ENCODE data around the gene RASEF. TPM values are rescaled to one million over a fixed set of nuclear protein-coding genes. Genes with fewer than 3 reads are reported as not detected.

The RASEF gene
- total and polyA plus RNA-seq, 3 donors from 2014 or later, result 2.7 to 10.8 (median 9.1) TPM

GRCh38 chr9:83047839-83048775 is 14.8 kb downstream of the RASEF start:
- Histone ChIP-seq H3K27me3 (no peaks in the 10 kb centered on the region), H3K4me1 (no peaks in the 10 kb centered on the region), H3K36me3 (ENCODE audit: low read depth, missing control alignments) (no peaks in the 10 kb centered on the region), H3K9me3 (no peaks in the 10 kb centered on the region), H3K27ac (no peak overlapping the region), H3K4me3 (no peak overlapping the region)
- intact Hi-C loops (cut with DNase I; ENCODE audit: low total_unique reads), result no loop called here
- peak; percentile 20 for DNase-seq
- TF ChIP-seq POLR2A (IDR thresholded peaks at IDR 0.05) (no peak), CTCF (IDR thresholded peaks at IDR 0.05) (no peak)
- WGBS, 2 donors, result 64 to 69% methylated on average over 11 of the region's 11 CpGs

- no peak overlapping the region for H3K27ac ChIP-seq
- 48 to 54% methylated on average over 7 of the region's 7 CpGs for WGBS, 2 donors
- H3K4me3 ChIP-seq, result no peak overlapping the region
- no peaks in the 10 kb centered on the region for H3K36me3 ChIP-seq (ENCODE audit: low read depth, missing control alignments)
- TF ChIP-seq POLR2A (IDR thresholded peaks at IDR 0.05), result no peak
- TF ChIP-seq CTCF (IDR thresholded peaks at IDR 0.05), result no peak
- no peaks in the 10 kb centered on the region for H3K9me3 ChIP-seq
- DNase-seq, result no peak
- no peaks in the 10 kb centered on the region for H3K4me1 ChIP-seq
- intact Hi-C loops (cut with DNase I; ENCODE audit: low total_unique reads), result no loop called here
- no peaks in the 10 kb centered on the region for H3K27me3 ChIP-seq
Observed at GRCh38 chr9:83043597-83043996, 19.3 kb downstream of the RASEF start.

GRCh38 chr9:83041771-83042170 is 21.2 kb downstream of the RASEF start:
- DNase-seq, result no peak
- H3K36me3 ChIP-seq (ENCODE audit: low read depth, missing control alignments), result no peaks in the 10 kb centered on the region
- H3K9me3 ChIP-seq, result no peaks in the 10 kb centered on the region
- intact Hi-C loops (cut with DNase I; ENCODE audit: low total_unique reads), result no loop called here
- no peaks in the 10 kb centered on the region for H3K4me1 ChIP-seq
- WGBS, 2 donors, result 83 to 93% methylated on average over 1 of the region's 1 CpG
- TF ChIP-seq POLR2A (IDR thresholded peaks at IDR 0.05) (no peak), CTCF (IDR thresholded peaks at IDR 0.05) (no peak)
- no peaks in the 10 kb centered on the region for H3K27me3 ChIP-seq
- H3K4me3 ChIP-seq, result no peak overlapping the region
- no peak overlapping the region for H3K27ac ChIP-seq

GRCh38 chr9:83039303-83039702 is 23.6 kb downstream of the RASEF start:
- no peak for DNase-seq
- Histone ChIP-seq H3K27me3 (no peaks in the 10 kb centered on the region), H3K36me3 (ENCODE audit: low read depth, missing control alignments) (no peaks in the 10 kb centered on the region), H3K27ac (no peak overlapping the region), H3K4me3 (no peak overlapping the region), H3K4me1 (no peaks in the 10 kb centered on the region), H3K9me3 (no peaks in the 10 kb centered on the region)
- intact Hi-C loops (cut with DNase I; ENCODE audit: low total_unique reads), result no loop called here
- 91% methylated on average over 5 of the region's 5 CpGs for WGBS, 2 donors
- TF ChIP-seq POLR2A (IDR thresholded peaks at IDR 0.05) (no peak), CTCF (IDR thresholded peaks at IDR 0.05) (no peak)

GRCh38 chr9:83036043-83036442 is 26.9 kb downstream of the RASEF start:
- WGBS, 2 donors, result 47 to 60% methylated on average over 2 of the region's 2 CpGs
- Histone ChIP-seq H3K27ac (no peak overlapping the region), H3K27me3 (no peaks in the 10 kb centered on the region), H3K4me3 (no peak overlapping the region), H3K4me1 (no peaks in the 10 kb centered on the region), H3K36me3 (ENCODE audit: low read depth, missing control alignments) (no peaks in the 10 kb centered on the region), H3K9me3 (no peaks in the 10 kb centered on the region)
- TF ChIP-seq POLR2A (IDR thresholded peaks at IDR 0.05) (no peak), CTCF (IDR thresholded peaks at IDR 0.05) (no peak)
- intact Hi-C loops (cut with DNase I; ENCODE audit: low total_unique reads), result no loop called here
- no peak for DNase-seq

All from testis (tissue), 3 donors.